Tibial nerve (tissue), 4 donors: ENCODE data around the gene SURF4. TPM values are rescaled to one million over a fixed set of nuclear protein-coding genes. Genes with fewer than 3 reads are reported as not detected.
"Not testable (repeated sequence)": the region's sequence is repeated elsewhere in the genome, so short reads cannot be mapped to it uniquely, and the experiment has no call there.

Experiments
- DNase-seq, 2 donors: peaks; one replicate each; pipeline ENCODE4 v3.0.0-alpha.2; 2019; ENCODE audit warnings: low spot score in 2 of 2
- H3K27ac ChIP-seq, 4 donors: fragments of 200-600 bp; sonication (generic) in 3 of 4; one replicate each; pipeline ENCODE4 v1.5.1; 2017 to 2019; ENCODE audit warnings: mild to moderate bottlenecking in 1 of 4
- H3K27me3 ChIP-seq, 2 donors: fragments of 200-600 bp; sonication (generic) in 1 of 2; one replicate each; pipeline versions ENCODE4 v1.5.1 to v1.6.0; 2017 to 2019
- H3K36me3 ChIP-seq, 3 donors: fragments of 200-600 bp; sonication (generic); one replicate each; pipeline ENCODE4 v1.5.1; 2018 to 2019
- H3K4me1 ChIP-seq, 4 donors: fragments of 200-600 bp; sonication (generic) in 3 of 4; one replicate each; pipeline ENCODE4 v1.5.1; 2017 to 2019
- H3K4me3 ChIP-seq, 4 donors: fragments of 200-600 bp; sonication (generic) in 3 of 4; one replicate each; pipeline ENCODE4 v1.5.1; 2017 to 2019; ENCODE audit warnings: mild to moderate bottlenecking in 1 of 4, moderate library complexity in 1 of 4
- H3K9me3 ChIP-seq, 4 donors: fragments of 200-600 bp; sonication (generic) in 3 of 4; one replicate each; pipeline ENCODE4 v1.5.1; 2017 to 2019
- CTCF ChIP-seq, 5 experiments: fragments of 200-600 bp in 3 of 5; fragments of 450-650 bp in 2 of 5; sonication (generic) in 3 of 5; IDR thresholded peaks; one replicate each; pipeline ENCODE4 v1.5.1; 2016 to 2019; ENCODE audit warnings: antibody characterized with exemption in 5 of 5, mild to moderate bottlenecking in 3 of 5, moderate library complexity in 2 of 5
- EP300 ChIP-seq, 2 donors: sonication (generic); formaldehyde crosslinking; IDR thresholded peaks; one replicate each; pipeline ENCODE4 v1.6.1; 2017; ENCODE audit warnings: antibody characterized with exemption in 2 of 2, mild to moderate bottlenecking in 1 of 2
- POLR2A ChIP-seq, 2 donors: fragments of 450-650 bp; IDR thresholded peaks; one replicate each; pipeline ENCODE4 v1.6.1; 2017; ENCODE audit warnings: antibody characterized with exemption in 2 of 2, mild to moderate bottlenecking in 2 of 2, moderate library complexity in 2 of 2
- WGBS, 2 donors: methylation state at CpG; one replicate each; pipeline ENCODE4 v1.1.5; 2018; 5-methylcytosine and 5-hydroxymethylcytosine counted together
- small RNA-seq: library from RNA; depleted of rRNA; stranded (forward); fragments of <200 nt; gene quantifications from one replicate; pipeline ENCODE3, GENCODE V24; 2016
- total RNA-seq, 4 donors: library from RNA; depleted of rRNA; stranded (reverse); fragments of >200 nt; gene quantifications; one replicate each; pipeline ENCODE4 v1.1.0, GENCODE V29; 2016

SURF4 gene
- total RNA-seq, 4 donors from 2014 or later: 102 to 213 (median 123) TPM

- Histone ChIP-seq H3K27ac (no peak overlapping the region), H3K27me3 (no peaks in the 10 kb centered on the region), H3K36me3 (no peaks in the 10 kb centered on the region), H3K4me3 (no peak overlapping the region), H3K4me1 (no peaks in the 10 kb centered on the region), H3K9me3 (no peaks in the 10 kb centered on the region)
- no peak for DNase-seq
- TF ChIP-seq CTCF (IDR thresholded peaks at IDR 0.05) (no peak), EP300 (IDR thresholded peaks at IDR 0.05) (no peak), POLR2A (IDR thresholded peaks at IDR 0.05) (no peak)
- WGBS, 2 donors: 72 to 75% methylated on average over 13 of the region's 13 CpGs
These were observed 54.4 kb downstream of the SURF4 start for GRCh38 chr9:133321411-133321935.

GRCh38 chr9:133320421-133320881 is 55.4 kb downstream of the SURF4 start:
- no peak for DNase-seq
- H3K27me3 ChIP-seq: no peaks in the 10 kb centered on the region
- WGBS, 2 donors: 72 to 78% methylated on average over 9 to 13 of the region's 13 CpGs
- no peaks in the 10 kb centered on the region for H3K4me1 ChIP-seq
- H3K9me3 ChIP-seq: no peaks in the 10 kb centered on the region
- no peak overlapping the region for H3K4me3 ChIP-seq
- H3K27ac ChIP-seq: no peak overlapping the region
- no peaks in the 10 kb centered on the region for H3K36me3 ChIP-seq
- no peak for TF ChIP-seq POLR2A (IDR thresholded peaks at IDR 0.05)
- no peak for TF ChIP-seq EP300 (IDR thresholded peaks at IDR 0.05)

GRCh38 chr9:133317551-133317950 is 58.3 kb downstream of the SURF4 start:
- not testable (repeated sequence) for H3K27me3 ChIP-seq, DNase-seq, H3K36me3 ChIP-seq, H3K4me1 ChIP-seq, H3K9me3 ChIP-seq, H3K4me3 ChIP-seq, H3K27ac ChIP-seq
- WGBS, 2 donors: 77 to 86% methylated on average over 11 to 13 of the region's 13 CpGs

- no peak for TF ChIP-seq EP300 (IDR thresholded peaks at IDR 0.05)
- TF ChIP-seq POLR2A (IDR thresholded peaks at IDR 0.05): no peak
- no peak for TF ChIP-seq CTCF (IDR thresholded peaks at IDR 0.05)
- Histone ChIP-seq H3K9me3 (no peaks in the 10 kb centered on the region), H3K27me3 (no peaks in the 10 kb centered on the region), H3K4me1 (no peaks in the 10 kb centered on the region), H3K27ac (no peak overlapping the region), H3K36me3 (no peaks in the 10 kb centered on the region), H3K4me3 (no peak overlapping the region)
- DNase-seq: no peak
- 67 to 68% methylated on average over 2 of the region's 2 CpGs for WGBS, 2 donors
These were observed 59.9 kb downstream of the SURF4 start for GRCh38 chr9:133315997-133316396.

Small RNA genes within 50 kb of the gene (small RNA-seq; reads per million reads assigned to genes)
- gene RF00019 (not detected), gene SNORD24 (not detected), gene SNORD36A (not detected), gene SNORD36B (not detected), gene SNORD36C (not detected)

Other genes with a start within 250 kb of the SURF4 start
- 10 to 100 TPM; 15.3 to 63.3 (median 36.8) TPM for gene GBGT1, start 212.1 kb downstream of the SURF4 start, total RNA-seq
- gene OBP2B, start 166.8 kb downstream of the SURF4 start, total RNA-seq: not detected
- 10 to 100 TPM in 2 of 4 donors, 1 to 10 TPM in 2; 4.8 to 25.5 (median 8.9) TPM for gene ABO, start 100.9 kb downstream of the SURF4 start, total RNA-seq
- 10 to 100 TPM; 21.6 to 36.3 (median 31.5) TPM for gene SURF6, start 39.9 kb downstream of the SURF4 start, total RNA-seq
- 10 to 100 TPM; 29.3 to 63.6 (median 39.2) TPM for gene MED22, start 27.9 kb downstream of the SURF4 start, total RNA-seq
- 1,000 to 10,000 TPM; 1,757 to 2,575 (median 2,004) TPM for gene RPL7A, start 27.8 kb downstream of the SURF4 start, total RNA-seq
- gene SURF1, start 19.6 kb downstream of the SURF4 start, total RNA-seq: 10 to 100 TPM; 35.0 to 59.4 (median 41.6) TPM
- 10 to 100 TPM; 12.2 to 24.3 (median 23.0) TPM for gene SURF2, start 19.5 kb downstream of the SURF4 start, total RNA-seq
- 1 to 10 TPM in 1 of 4 donors, under 1 TPM in 3; 0.22 to 1.0 (median 0.69) TPM for gene STKLD1, start 306 bp upstream of the SURF4 start, total RNA-seq
- gene REXO4, start 42.0 kb upstream of the SURF4 start, total RNA-seq: 10 to 100 TPM; 17.9 to 27.0 (median 22.7) TPM
- gene ADAMTS13, start 46.3 kb upstream of the SURF4 start, total RNA-seq: 1 to 10 TPM; 1.7 to 4.3 (median 3.2) TPM
- gene CACFD1, start 83.9 kb upstream of the SURF4 start, total RNA-seq: 10 to 100 TPM in 2 of 4 donors, 1 to 10 TPM in 2; 8.6 to 16.3 (median 10.3) TPM
- 1 to 10 TPM; 2.1 to 6.3 (median 3.0) TPM for gene SLC2A6, start 103.0 kb upstream of the SURF4 start, total RNA-seq
- 1 to 10 TPM in 2 of 4 donors, not detected in 2; 1.4 to 8.3 TPM for gene MYMK, start 148.9 kb upstream of the SURF4 start, total RNA-seq
- 10 to 100 TPM; 11.1 to 38.9 (median 26.9) TPM for gene ADAMTSL2, start 158.6 kb upstream of the SURF4 start, total RNA-seq
- 1 to 10 TPM in 2 of 4 donors, under 1 TPM in 1, not detected in 1; 0.90 to 2.2 (median 1.0) TPM for gene FAM163B, start 233.3 kb upstream of the SURF4 start, total RNA-seq